Measurements from ENCODE around the gene MYCT1. TPM values are rescaled to one million over a fixed set of nuclear protein-coding genes. Genes with fewer than 3 reads are reported as not detected.

Gene MYCT1, protein sequence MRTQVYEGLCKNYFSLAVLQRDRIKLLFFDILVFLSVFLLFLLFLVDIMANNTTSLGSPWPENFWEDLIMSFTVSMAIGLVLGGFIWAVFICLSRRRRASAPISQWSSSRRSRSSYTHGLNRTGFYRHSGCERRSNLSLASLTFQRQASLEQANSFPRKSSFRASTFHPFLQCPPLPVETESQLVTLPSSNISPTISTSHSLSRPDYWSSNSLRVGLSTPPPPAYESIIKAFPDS
- total RNA-seq, result 2.7 and 6.3 TPM in 2 replicates

DNA sequence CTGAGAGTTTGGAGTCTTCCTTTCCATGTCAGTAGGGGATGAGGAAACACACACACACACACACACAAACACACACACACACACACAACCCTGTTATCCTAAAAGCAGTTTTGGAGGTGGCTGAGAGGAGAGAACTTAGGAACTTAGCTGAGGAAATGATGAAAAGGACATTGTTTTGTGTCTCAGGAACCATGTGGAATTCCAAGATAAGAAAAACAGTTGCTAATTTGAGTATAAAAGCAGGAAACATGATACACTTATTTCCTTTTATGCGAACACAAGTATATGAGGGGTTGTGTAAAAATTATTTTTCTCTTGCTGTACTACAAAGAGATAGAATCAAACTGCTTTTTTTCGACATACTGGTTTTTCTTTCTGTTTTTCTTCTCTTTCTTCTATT, at the start of gene MYCT1:
MYCT1 (plus strand) TSS at position 264 of the 400 bp plus-strand sequence; CDS start at position 270, 6 bp downstream.

DNA sequence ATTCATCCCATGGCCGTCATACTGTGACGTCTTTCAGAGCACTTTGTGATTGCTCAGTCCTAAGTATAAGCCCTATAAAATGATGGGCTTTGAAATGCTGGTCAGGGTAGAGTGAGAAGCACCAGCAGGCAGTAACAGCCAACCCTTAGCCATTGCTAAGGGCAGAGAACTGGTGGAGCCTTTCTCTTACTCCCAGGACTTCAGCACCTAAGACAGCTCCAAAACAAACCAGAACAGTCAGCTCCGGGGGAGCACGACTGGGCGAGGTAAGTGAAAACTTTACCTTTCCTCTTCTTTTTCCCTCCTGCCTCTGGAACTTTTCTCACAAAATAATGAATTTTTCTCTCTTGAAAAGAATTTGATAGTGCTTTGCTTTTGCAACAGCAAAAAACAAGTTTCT, 53.0 kb downstream of the MYCT1 start, which contains the start of gene VIP:
VIP (plus strand) TSS at position 104 of the 400 bp plus-strand sequence. CDS start 1,381 bp downstream, outside the sequence.

Other genes with a start within 250 kb of the MYCT1 start
- gene SYNE1, start 60.5 kb upstream of the MYCT1 start, total RNA-seq, result 22.6 and 39.7 TPM in 2 replicates
- gene VIP, start 52.9 kb downstream of the MYCT1 start, total RNA-seq, result not detected in 2 replicates